IMR-90 (cell line): ENCODE results near the gene DERA. TPM values are rescaled to one million over a fixed set of nuclear protein-coding genes. Genes with fewer than 3 reads are reported as not detected.

Experiments
- ATAC-seq: fragments of 200-7000 bp; cut with Tn5 transposase; 2 replicates; pipeline ENCODE4 v1.9.1; 2020; ENCODE audit warnings: low read depth, mild to moderate bottlenecking, moderate library complexity
- BruUV-seq: library from RNA; stranded (reverse); fragments of 400-500 nt; replicated peaks from 2 replicates; lab custom pipeline; 2021; lab: Mats Ljungman, UMichigan
- CTCF ChIA-PET: fragments of 300-600 bp; formaldehyde crosslinking; extraction: SDS; loops from one replicate; lab custom pipeline; 2021; ENCODE audit warnings: antibody characterized with exemption; lab: Yijun Ruan, JAX
- POLR2A ChIA-PET: fragments of 300-600 bp; sonication (Branson Sonifier 250); formaldehyde crosslinking; loops from one replicate; lab custom pipeline; 2022; ENCODE audit warnings: antibody characterized with exemption; ENCODE audit not compliant: unreplicated experiment; lab: Charles Lee
- DNase-seq: peaks from one replicate; pipeline ENCODE4 v3.0.0; 2013
- H2AFZ ChIP-seq: replicated peaks from 2 replicates; pipeline ENCODE3; 2013; ENCODE audit warnings: low read length, mild to moderate bottlenecking; ENCODE audit not compliant: poor library complexity
- H2AK5ac ChIP-seq: 2 replicates; pipeline ENCODE4 v1.6.1; 2013; ENCODE audit warnings: low read depth, low read length, inconsistent platforms
- H2AK9ac ChIP-seq: replicated peaks from 2 replicates; pipeline ENCODE3; 2013; ENCODE audit warnings: mild to moderate bottlenecking, low read depth, low read length, moderate library complexity; ENCODE audit not compliant: poor library complexity
- H2BK120ac ChIP-seq: 2 replicates; pipeline ENCODE4 v1.6.1; 2013; ENCODE audit warnings: low read depth, low read length, inconsistent platforms
- H2BK15ac ChIP-seq: 3 replicates; pipeline ENCODE4 v1.6.1; 2013; ENCODE audit warnings: low read depth, low read length, inconsistent platforms
- H2BK20ac ChIP-seq: 2 replicates; pipeline ENCODE4 v1.6.1; 2013; ENCODE audit warnings: low read depth, mild to moderate bottlenecking, inconsistent platforms, low read length, moderate library complexity
- H2BK5ac ChIP-seq: 2 replicates; pipeline ENCODE4 v1.6.1; 2013; ENCODE audit warnings: mild to moderate bottlenecking, low read depth, low read length, inconsistent platforms; ENCODE audit not compliant: poor library complexity, severe bottlenecking
- H3K14ac ChIP-seq: replicated peaks from 2 replicates; pipeline ENCODE4 v1.6.1; 2013; ENCODE audit warnings: low read depth, low read length, inconsistent platforms
- H3K18ac ChIP-seq: 2 replicates; pipeline ENCODE4 v1.6.1; 2013; ENCODE audit warnings: low read depth, low read length, control low read depth
- H3K23ac ChIP-seq: 2 replicates; pipeline ENCODE4 v1.6.1; 2013; ENCODE audit warnings: low read depth, low read length, inconsistent platforms
- H3K27ac ChIP-seq: 2 replicates; pipeline ENCODE4 v1.5.1; 2013; ENCODE audit warnings: mild to moderate bottlenecking, control low read depth, low read length; ENCODE audit not compliant: insufficient read depth
- H3K27me3 ChIP-seq: 2 replicates; pipeline ENCODE4 v1.6.1; 2013; ENCODE audit warnings: low read length; ENCODE audit not compliant: control insufficient read depth, insufficient read depth
- H3K36me3 ChIP-seq: 2 replicates; pipeline ENCODE4 v1.6.1; 2013; ENCODE audit warnings: low read length, mixed read lengths; ENCODE audit not compliant: control insufficient read depth, insufficient read depth
- H3K4ac ChIP-seq: 2 replicates; pipeline ENCODE4 v1.6.1; 2013; ENCODE audit warnings: low read depth, low read length, inconsistent platforms
- H3K4me1 ChIP-seq: 2 replicates; pipeline ENCODE4 v1.6.1; 2013; ENCODE audit warnings: low read length, mixed read lengths; ENCODE audit not compliant: control insufficient read depth, insufficient read depth
- H3K4me2 ChIP-seq: 2 replicates; pipeline ENCODE4 v1.6.1; 2013; ENCODE audit warnings: low read depth, mild to moderate bottlenecking, control low read depth, low read length, moderate library complexity
- H3K4me3 ChIP-seq: 2 replicates; pipeline ENCODE4 v1.5.1; 2013; ENCODE audit warnings: low read depth, mild to moderate bottlenecking, control low read depth, low read length, moderate library complexity; ENCODE audit not compliant: insufficient read depth
- H3K56ac ChIP-seq: 2 replicates; pipeline ENCODE4 v1.6.1; 2013; ENCODE audit warnings: low read length, inconsistent platforms; ENCODE audit not compliant: insufficient read depth; ENCODE audit errors: extremely low read depth
- H3K79me1 ChIP-seq, 2 experiments: 2 replicates each; pipeline ENCODE4 v1.6.1; 2013; ENCODE audit warnings: low read length in 2 of 2, inconsistent platforms in 1 of 2, low read depth in 1 of 2
- H3K9ac ChIP-seq: 2 replicates; pipeline ENCODE4 v1.6.1; 2013; ENCODE audit warnings: low read depth, low read length, control low read depth
- H3K9me1 ChIP-seq: 2 replicates; pipeline ENCODE4 v1.6.1; 2013; ENCODE audit warnings: low read length, inconsistent platforms; ENCODE audit not compliant: insufficient read depth
- H3K9me3 ChIP-seq: 2 replicates; pipeline ENCODE4 v1.6.1; 2013; ENCODE audit warnings: low read length; ENCODE audit not compliant: control insufficient read depth, insufficient read depth
- H4K20me1 ChIP-seq: 2 replicates; pipeline ENCODE4 v1.6.1; 2013; ENCODE audit warnings: low read length, inconsistent platforms; ENCODE audit not compliant: insufficient read depth
- H4K5ac ChIP-seq: 2 replicates; pipeline ENCODE4 v1.6.1; 2013; ENCODE audit warnings: mild to moderate bottlenecking, low read depth, low read length, control low read depth
- H4K8ac ChIP-seq, 2 experiments: 2 replicates each; pipeline ENCODE4 v1.6.1; 2013; ENCODE audit warnings: low read depth in 2 of 2, low read length in 2 of 2, control low read depth in 1 of 2, inconsistent platforms in 1 of 2
- H4K91ac ChIP-seq: 2 replicates; pipeline ENCODE4 v1.6.1; 2013; ENCODE audit warnings: low read depth, low read length, inconsistent platforms; ENCODE audit not compliant: insufficient read depth
- BHLHE40 ChIP-seq: fragments of 150-350 bp; IDR thresholded peaks from 2 replicates; pipeline ENCODE4 v1.6.1; 2016; ENCODE audit warnings: mild to moderate bottlenecking, low read depth, low read length
- CEBPB ChIP-seq: IDR thresholded peaks from 2 replicates; pipeline ENCODE4 v1.6.1; 2012; ENCODE audit warnings: low read depth, low read length, improper control_type of control experiment
- CHD1 ChIP-seq: IDR thresholded peaks from 2 replicates; pipeline ENCODE4 v1.6.1; 2012; ENCODE audit warnings: low read depth, low read length, improper control_type of control experiment
- CTCF ChIP-seq: conservative IDR thresholded peaks from 2 replicates; pipeline ENCODE4 v1.5.1; 2012; ENCODE audit warnings: mild to moderate bottlenecking, low read depth, low read length, improper control_type of control experiment
- ELK1 ChIP-seq: fragments of 150-350 bp; IDR thresholded peaks from 2 replicates; pipeline ENCODE4 v1.6.1; 2016; ENCODE audit warnings: low read depth, mild to moderate bottlenecking, low read length, moderate library complexity, borderline replicate concordance
- FOS ChIP-seq: fragments of 150-350 bp; IDR thresholded peaks from 2 replicates; pipeline ENCODE4 v1.6.1; 2016; ENCODE audit warnings: low read depth, low read length
- MAFK ChIP-seq: IDR thresholded peaks from 2 replicates; pipeline ENCODE4 v1.6.1; 2012; ENCODE audit warnings: low read depth, low read length, improper control_type of control experiment
- MAZ ChIP-seq: IDR thresholded peaks from 2 replicates; pipeline ENCODE4 v1.6.1; 2012; ENCODE audit warnings: low read depth, mild to moderate bottlenecking, low read length, improper control_type of control experiment, moderate library complexity, borderline replicate concordance
- MXI1 ChIP-seq: IDR thresholded peaks from 2 replicates; pipeline ENCODE4 v1.6.1; 2012; ENCODE audit warnings: low read depth, mild to moderate bottlenecking, low read length, moderate library complexity, borderline replicate concordance
- NFE2L2 ChIP-seq: fragments of 150-350 bp; IDR thresholded peaks from 2 replicates; pipeline ENCODE4 v1.6.1; 2016; ENCODE audit warnings: low read depth, mild to moderate bottlenecking, low read length
- POLR2A ChIP-seq: IDR thresholded peaks from 2 replicates; pipeline ENCODE4 v1.6.1; 2012; ENCODE audit warnings: mild to moderate bottlenecking, low read depth, low read length
- RAD21 ChIP-seq: IDR thresholded peaks from 2 replicates; pipeline ENCODE4 v1.6.1; 2012; ENCODE audit warnings: low read length, improper control_type of control experiment
- RCOR1 ChIP-seq: IDR thresholded peaks from 2 replicates; pipeline ENCODE4 v1.6.1; 2012; ENCODE audit warnings: mild to moderate bottlenecking, low read length, improper control_type of control experiment; ENCODE audit not compliant: insufficient replicate concordance
- RFX5 ChIP-seq: IDR thresholded peaks from 2 replicates; pipeline ENCODE4 v1.8.0; 2012; ENCODE audit warnings: low read depth, mild to moderate bottlenecking, low read length, moderate library complexity
- SMC3 ChIP-seq: fragments of 150-350 bp; IDR thresholded peaks from 2 replicates; pipeline ENCODE4 v1.6.1; 2016; ENCODE audit warnings: low read depth, mild to moderate bottlenecking, antibody characterized with exemption, low read length, moderate library complexity
- USF2 ChIP-seq: fragments of 150-350 bp; IDR thresholded peaks from 2 replicates; pipeline ENCODE4 v1.6.1; 2017; ENCODE audit warnings: mild to moderate bottlenecking, antibody characterized with exemption, low read length, low read depth
- WGBS, 2 experiments: methylation state at CpG; one replicate each; pipeline versions ENCODE4 v1.1.5 to v1.1.7; 2013; ENCODE audit warnings: missing lambda C conversion rate in 2 of 2; ENCODE audit not compliant: insufficient read length in 1 of 2; ENCODE audit errors: extremely low coverage in 2 of 2; 5-methylcytosine and 5-hydroxymethylcytosine counted together
- dilution Hi-C: fragments of 300-500 bp; cut with HindIII; formaldehyde crosslinking; loops from one replicate; pipeline ENCODE4 v1.14.3; 2018; ENCODE audit warnings: low sequenced_read_pairs; ENCODE audit not compliant: unreplicated experiment
- in situ Hi-C: fragments of 300-500 bp; cut with MboI; formaldehyde crosslinking; loops from 3 replicates; pipeline ENCODE4 v1.14.3; 2019; ENCODE audit warnings: low sequenced_read_pairs, inconsistent platforms, mixed read lengths
- intact Hi-C: fragments of 100-400 bp; cut with micrococcal nuclease; formaldehyde crosslinking; loops from 2 replicates; pipeline ENCODE4 v1.10.0; 2022
- polyA plus RNA-seq, 3 experiments: library from polyadenylated mRNA; depleted of rRNA; stranded (reverse); fragments of >200 nt; gene quantifications; 2 replicates each; pipeline ENCODE4 v1.2.3, GENCODE V29; 2012; ENCODE audit warnings: low replicate concordance in 1 of 3
- total RNA-seq: library from RNA; depleted of rRNA; stranded (reverse); fragments of >200 nt; gene quantifications from 2 replicates; pipeline ENCODE4 v1.2.3, GENCODE V29; 2012

The DERA gene
- total and polyA plus RNA-seq, 2 of the 4 experiments (the other 2 are of a cell fraction) = 28.1 to 58.6 TPM

- dilution Hi-C loops = no loop called here
- no CpG with 5 or more reads among the region's 1 CpG for WGBS, 2 experiments
These were observed 109.9 kb downstream of the DERA start for GRCh38 chr12:16021026-16021425.

More at GRCh38 chr12:16021026-16021425, 109.9 kb downstream of the DERA start:
- TF ChIP-seq CHD1 (no peak), ELK1 (no peak), USF2 (no peak), RAD21 (no peak), FOS (no peak), MAZ (no peak), SMC3 (no peak), CEBPB (no peak), NFE2L2 (no peak), BHLHE40 (no peak), POLR2A (no peak), CTCF (no peak), RCOR1 (no peak), MXI1 (no peak), RFX5 (no peak), MAFK (no peak)
- ChIA-PET CTCF (no interaction called here), POLR2A (no interaction called here)
- H4K8ac ChIP-seq = no peak overlapping the region
- H3K79me1 ChIP-seq = no peaks in the 10 kb centered on the region; a peak in 3 of 4 replicates
- no peaks in the 10 kb centered on the region for H4K20me1 ChIP-seq
- DNase-seq (no peak), ATAC-seq (no peak)
- no peak overlapping the region for H3K9ac ChIP-seq
- in situ Hi-C loops = no loop called here
- H3K36me3 ChIP-seq = no peaks in the 10 kb centered on the region; the same call in 1 of the 2 replicates
- H3K27ac ChIP-seq = no peak overlapping the region
- H3K9me1 ChIP-seq = no peaks in the 10 kb centered on the region
- H3K9me3 ChIP-seq = no peaks in the 10 kb centered on the region
- no TSS peak for BruUV-seq
- H3K18ac ChIP-seq = no peak overlapping the region
- H2AK5ac ChIP-seq = no peak overlapping the region
- H2BK20ac ChIP-seq = no peak overlapping the region
- no peak overlapping the region for H2BK120ac ChIP-seq
- H3K27me3 ChIP-seq = no peaks in the 10 kb centered on the region
- H3K4me3 ChIP-seq = no peak overlapping the region
- no peak overlapping the region for H4K5ac ChIP-seq
- H3K4ac ChIP-seq = no peak overlapping the region
- H3K4me1 ChIP-seq = no peaks in the 10 kb centered on the region
- H2BK15ac ChIP-seq = no peak overlapping the region
- intact Hi-C loops = no loop called here
- no peak overlapping the region for H2AFZ ChIP-seq
- H3K56ac ChIP-seq = no peak overlapping the region
- no peak overlapping the region for H2BK5ac ChIP-seq
- H3K14ac ChIP-seq = no peak overlapping the region
- no peak overlapping the region for H3K4me2 ChIP-seq
- H2AK9ac ChIP-seq = no peak overlapping the region
- no peak overlapping the region for H4K91ac ChIP-seq
- H3K23ac ChIP-seq = no peak overlapping the region
